Karpas-422 (cell line): ENCODE measurements around the gene TBCEL. TPM values are rescaled to one million over a fixed set of nuclear protein-coding genes. Genes with fewer than 3 reads are reported as not detected.

Experiments
- DNase-seq: peaks from one replicate; pipeline ENCODE4 v3.0.0-alpha.2; 2015
- H2AFZ ChIP-seq: fragments of 200-600 bp; sonication (generic); 2 replicates; pipeline ENCODE4 v1.6.1; 2014; ENCODE audit warnings: antibody characterized with exemption, low read length, mixed read lengths
- H3K27ac ChIP-seq: fragments of 200-600 bp; sonication (generic); 2 replicates; pipeline ENCODE4 v1.5.1; 2014; ENCODE audit warnings: mild to moderate bottlenecking, low read length, moderate library complexity
- H3K27me3 ChIP-seq: fragments of 200-600 bp; sonication (generic); 2 replicates; pipeline ENCODE4 v1.6.1; 2014; ENCODE audit warnings: low read length, mixed read lengths
- H3K36me3 ChIP-seq: fragments of 200-600 bp; sonication (generic); 2 replicates; pipeline ENCODE4 v1.6.1; 2014; ENCODE audit warnings: low read length, mixed read lengths; ENCODE audit not compliant: insufficient read depth
- H3K4me1 ChIP-seq: fragments of 200-600 bp; sonication (generic); 2 replicates; pipeline ENCODE4 v1.6.1; 2014; ENCODE audit warnings: mild to moderate bottlenecking, low read length, mixed read lengths
- H3K4me2 ChIP-seq: fragments of 200-600 bp; sonication (generic); 2 replicates; pipeline ENCODE4 v1.6.1; 2014; ENCODE audit warnings: low read length, low read depth, mild to moderate bottlenecking; ENCODE audit not compliant: poor library complexity, severe bottlenecking
- H3K4me3 ChIP-seq: fragments of 200-600 bp; sonication (generic); 2 replicates; pipeline ENCODE4 v1.5.1; 2014; ENCODE audit warnings: mild to moderate bottlenecking, antibody characterized with exemption, low read length, mixed read lengths
- H3K79me2 ChIP-seq: fragments of 200-600 bp; sonication (generic); 2 replicates; pipeline ENCODE4 v1.6.1; 2014; ENCODE audit warnings: mild to moderate bottlenecking, low read length, mixed read lengths
- H3K9ac ChIP-seq: fragments of 200-600 bp; sonication (generic); 2 replicates; pipeline ENCODE4 v1.6.0; 2014; ENCODE audit warnings: low read length
- H3K9me2 ChIP-seq: fragments of 200-600 bp; sonication (generic), shearing (Covaris generic); replicated peaks from 2 replicates; pipeline ENCODE4 v1.6.0; 2014; ENCODE audit warnings: mild to moderate bottlenecking, low read length, moderate library complexity; ENCODE audit not compliant: insufficient read depth
- H3K9me3 ChIP-seq: fragments of 300-700, 200-600 bp; sonication (generic); 2 replicates; pipeline ENCODE4 v1.6.1; 2014; ENCODE audit warnings: low read length, mixed read lengths
- H4K20me1 ChIP-seq: fragments of 200-600 bp; sonication (generic); 2 replicates; pipeline ENCODE4 v1.6.1; 2014; ENCODE audit warnings: mild to moderate bottlenecking, antibody characterized with exemption, low read length, low read depth; ENCODE audit not compliant: insufficient read depth
- total RNA-seq: library from RNA; depleted of rRNA; stranded (reverse); fragments of >200 nt; shearing (Covaris generic); gene quantifications from 2 replicates; pipeline ENCODE4 v1.2.3, GENCODE V29; 2014; ENCODE audit warnings: low replicate concordance

The TBCEL gene
- total RNA-seq, 1 experiment from 2014 or later, result 7.0 TPM

DNA sequence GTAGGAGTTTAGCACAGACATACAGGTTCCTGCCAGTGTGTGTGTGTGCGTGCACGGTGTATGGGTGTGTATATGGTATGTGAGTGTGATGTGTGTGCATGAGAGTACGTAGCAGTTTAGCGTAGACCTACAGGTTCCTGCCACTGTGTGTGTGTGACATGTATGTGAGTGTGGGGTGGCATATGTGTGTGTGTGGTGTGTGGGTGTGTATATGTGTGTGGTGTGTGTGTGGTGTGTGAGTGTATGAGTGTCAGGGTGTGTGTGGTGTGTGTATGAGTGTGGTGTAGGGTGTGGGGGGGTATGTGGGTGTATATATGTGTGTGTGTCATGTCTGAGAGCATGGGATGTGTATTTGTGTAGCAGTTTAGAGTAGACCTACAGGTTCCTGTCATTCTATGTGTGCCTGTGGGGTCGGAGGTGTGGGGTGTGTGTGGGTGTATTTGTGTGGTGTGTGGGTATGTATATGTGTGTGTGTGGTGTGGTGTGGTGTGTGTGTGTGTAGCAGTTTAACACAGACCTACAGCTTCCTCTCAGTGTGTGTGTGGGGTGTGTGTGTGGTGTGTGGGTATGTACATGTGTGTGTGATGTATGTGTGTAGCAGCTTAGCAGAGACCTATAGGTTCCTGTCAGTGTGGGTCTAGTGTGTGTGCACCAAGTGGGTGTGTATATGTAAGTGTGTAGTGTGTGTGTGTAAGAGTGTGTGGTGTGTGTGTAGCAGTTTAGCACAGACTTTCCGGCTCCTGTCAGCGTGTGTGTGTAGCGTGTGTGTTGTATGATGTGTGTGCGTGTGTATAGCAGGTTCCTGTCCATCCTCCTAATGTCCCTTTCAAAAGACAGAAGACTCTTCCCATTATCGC is 31.8 kb upstream of the TBCEL start:
- no peaks in the 10 kb centered on the region for H3K27me3 ChIP-seq
- H3K4me2 ChIP-seq, result no peak overlapping the region
- H3K4me1 ChIP-seq, result no peaks in the 10 kb centered on the region
- no peak for DNase-seq
- H3K27ac ChIP-seq, result no peak overlapping the region
- no peaks in the 10 kb centered on the region for H4K20me1 ChIP-seq
- no peak overlapping the region for H3K4me3 ChIP-seq
- H3K36me3 ChIP-seq, result no peaks in the 10 kb centered on the region
- H3K9ac ChIP-seq, result no peak overlapping the region
- no peaks in the 10 kb centered on the region for H3K9me3 ChIP-seq
- H2AFZ ChIP-seq, result no peak overlapping the region
- no peaks in the 10 kb centered on the region for H3K79me2 ChIP-seq
- H3K9me2 ChIP-seq, result no peaks in the 10 kb centered on the region

DNA sequence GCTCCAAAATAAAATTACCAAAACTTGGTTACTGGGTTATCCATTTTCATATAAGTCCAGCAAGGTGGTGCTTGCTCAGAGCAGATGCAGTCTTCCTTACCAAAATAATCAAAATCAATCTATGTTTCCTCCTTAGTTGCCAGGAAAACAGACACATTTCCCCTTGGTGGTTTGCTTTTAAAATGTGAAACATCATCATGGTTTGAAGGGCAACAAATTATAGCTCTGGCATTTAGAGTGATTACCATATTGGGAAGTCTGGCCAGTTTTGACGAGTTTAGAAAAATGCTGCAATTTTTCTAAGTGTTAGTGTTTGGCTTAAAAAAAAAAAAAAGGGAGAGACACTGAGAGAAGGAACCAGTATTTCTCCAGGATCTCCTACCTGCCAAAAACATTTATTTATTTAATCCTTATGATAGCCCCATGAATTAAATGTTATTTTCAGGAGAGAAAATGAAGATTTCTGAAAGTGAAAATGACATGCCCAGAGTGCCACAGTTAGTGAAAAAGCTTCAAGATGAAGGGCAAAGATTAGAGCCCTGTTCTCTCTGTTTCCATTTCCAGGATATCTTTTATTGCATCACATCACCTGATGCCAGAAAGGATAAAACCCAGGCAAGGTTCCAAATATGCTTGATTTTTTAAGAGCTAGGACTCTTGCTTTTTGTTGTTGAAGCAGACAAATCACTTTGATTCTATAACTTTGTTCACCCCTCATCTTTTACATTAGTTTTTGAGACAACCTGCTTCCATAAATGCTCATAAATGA is 29.6 kb upstream of the TBCEL start:
- no peak for DNase-seq
- Histone ChIP-seq H3K27ac (no peak overlapping the region), H3K9ac (no peak overlapping the region), H3K36me3 (no peaks in the 10 kb centered on the region), H4K20me1 (no peaks in the 10 kb centered on the region), H3K9me2 (no peaks in the 10 kb centered on the region), H3K27me3 (no peaks in the 10 kb centered on the region), H3K4me3 (no peak overlapping the region), H3K9me3 (no peaks in the 10 kb centered on the region), H3K4me2 (no peak overlapping the region), H2AFZ (no peak overlapping the region), H3K79me2 (no peaks in the 10 kb centered on the region), H3K4me1 (no peaks in the 10 kb centered on the region)

- no peaks in the 10 kb centered on the region for H3K4me1 ChIP-seq
- no peak overlapping the region for H3K27ac ChIP-seq
- no peaks in the 10 kb centered on the region for H3K9me3 ChIP-seq
- H3K9me2 ChIP-seq, result no peaks in the 10 kb centered on the region
- H4K20me1 ChIP-seq, result no peaks in the 10 kb centered on the region
- DNase-seq, result no peak
- no peaks in the 10 kb centered on the region for H3K36me3 ChIP-seq
- no peaks in the 10 kb centered on the region for H3K79me2 ChIP-seq
- no peak overlapping the region for H2AFZ ChIP-seq
- no peak overlapping the region for H3K9ac ChIP-seq
- H3K27me3 ChIP-seq, result no peaks in the 10 kb centered on the region
- no peak overlapping the region for H3K4me2 ChIP-seq
- H3K4me3 ChIP-seq, result no peak overlapping the region
These were observed 28.7 kb upstream of the TBCEL start for GRCh38 chr11:120995184-120995583.

DNA sequence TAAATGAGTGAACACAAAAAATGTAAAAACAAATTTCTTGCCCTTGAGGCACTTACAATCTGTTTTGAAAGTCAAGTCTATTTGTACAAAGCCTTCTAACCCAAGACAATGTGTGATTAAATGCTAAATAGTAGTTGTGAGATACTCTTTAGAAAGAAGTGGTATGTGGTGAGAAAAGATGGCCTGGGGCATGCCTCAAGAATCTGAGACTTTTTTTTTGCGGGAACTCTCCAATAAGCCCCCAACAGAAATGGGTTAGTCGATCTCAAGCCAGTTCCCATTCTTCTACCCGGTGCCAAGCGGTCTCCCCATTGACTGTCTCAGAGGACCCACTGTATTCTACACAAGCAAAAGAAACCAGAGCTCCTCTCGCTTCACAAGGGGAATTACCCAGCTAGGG is 26.9 kb upstream of the TBCEL start:
- DNase-seq, result no peak
- no peaks in the 10 kb centered on the region for H3K9me2 ChIP-seq
- no peak overlapping the region for H3K9ac ChIP-seq
- H3K79me2 ChIP-seq, result no peaks in the 10 kb centered on the region
- no peak overlapping the region for H3K4me2 ChIP-seq
- H3K36me3 ChIP-seq, result no peaks in the 10 kb centered on the region
- H4K20me1 ChIP-seq, result no peaks in the 10 kb centered on the region
- H2AFZ ChIP-seq, result no peak overlapping the region
- H3K27ac ChIP-seq, result no peak overlapping the region
- H3K27me3 ChIP-seq, result no peaks in the 10 kb centered on the region
- H3K4me3 ChIP-seq, result no peak overlapping the region
- H3K9me3 ChIP-seq, result no peaks in the 10 kb centered on the region
- H3K4me1 ChIP-seq, result no peaks in the 10 kb centered on the region

GRCh38 chr11:120998581-120998980 is 25.3 kb upstream of the TBCEL start:
- no peak overlapping the region for H3K4me3 ChIP-seq
- no peak overlapping the region for H2AFZ ChIP-seq
- H3K27me3 ChIP-seq, result no peaks in the 10 kb centered on the region
- no peaks in the 10 kb centered on the region for H3K9me3 ChIP-seq
- no peaks in the 10 kb centered on the region for H4K20me1 ChIP-seq
- H3K9me2 ChIP-seq, result no peaks in the 10 kb centered on the region
- no peaks in the 10 kb centered on the region for H3K4me1 ChIP-seq
- no peaks in the 10 kb centered on the region for H3K36me3 ChIP-seq
- no peak for DNase-seq
- H3K9ac ChIP-seq, result no peak overlapping the region
- H3K4me2 ChIP-seq, result no peak overlapping the region
- H3K79me2 ChIP-seq, result no peaks in the 10 kb centered on the region
- no peak overlapping the region for H3K27ac ChIP-seq

DNA sequence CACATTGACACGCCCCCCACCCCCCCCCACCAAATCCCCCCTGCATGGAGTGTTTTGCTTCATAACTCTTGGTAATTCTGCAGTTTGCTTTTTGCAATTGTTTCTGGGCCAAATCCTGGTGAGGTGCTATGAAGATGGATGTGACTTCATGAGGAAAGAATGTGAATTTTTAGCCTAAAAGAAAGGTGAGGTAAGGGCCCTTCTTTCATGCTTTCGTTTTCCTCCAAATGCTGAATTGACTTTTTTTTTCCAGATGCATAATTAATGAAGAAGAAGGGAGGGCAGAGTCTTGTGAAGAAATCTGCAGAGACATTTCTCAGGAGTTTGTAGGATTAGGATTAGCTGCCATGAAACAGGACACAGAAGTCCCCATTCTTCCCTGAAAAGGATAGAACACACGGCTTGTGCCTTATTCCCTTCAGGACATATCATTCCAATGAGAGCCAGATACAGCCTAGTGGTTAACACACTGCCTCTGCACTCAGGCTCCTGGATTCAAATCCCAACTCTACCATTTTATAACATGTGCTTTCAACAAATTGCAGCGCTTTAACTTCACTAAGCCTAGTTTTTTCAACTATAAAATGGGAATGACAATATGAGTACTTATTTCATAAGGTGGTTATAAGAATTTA is 19.6 kb upstream of the TBCEL start:
- Histone ChIP-seq H3K4me1 (no peaks in the 10 kb centered on the region), H3K79me2 (no peaks in the 10 kb centered on the region), H3K9me2 (no peaks in the 10 kb centered on the region), H3K36me3 (no peaks in the 10 kb centered on the region), H3K27me3 (no peaks in the 10 kb centered on the region), H3K9ac (no peak overlapping the region), H3K9me3 (no peaks in the 10 kb centered on the region), H3K4me3 (no peak overlapping the region), H4K20me1 (no peaks in the 10 kb centered on the region), H2AFZ (no peak overlapping the region), H3K4me2 (no peak overlapping the region), H3K27ac (no peak overlapping the region)
- DNase-seq, result no peak

- no peaks in the 10 kb centered on the region for H3K27me3 ChIP-seq
- H3K4me3 ChIP-seq, result no peak overlapping the region
- H3K4me1 ChIP-seq, result no peaks in the 10 kb centered on the region
- no peak overlapping the region for H2AFZ ChIP-seq
- H3K4me2 ChIP-seq, result no peak overlapping the region
- no peaks in the 10 kb centered on the region for H4K20me1 ChIP-seq
- no peaks in the 10 kb centered on the region for H3K9me3 ChIP-seq
- no peaks in the 10 kb centered on the region for H3K79me2 ChIP-seq
- no peak for DNase-seq
- no peaks in the 10 kb centered on the region for H3K9me2 ChIP-seq
- no peak overlapping the region for H3K9ac ChIP-seq
- no peak overlapping the region for H3K27ac ChIP-seq
- H3K36me3 ChIP-seq, result no peaks in the 10 kb centered on the region
These were observed 17.0 kb upstream of the TBCEL start for GRCh38 chr11:121006922-121007321.

GRCh38 chr11:121008551-121008950 is 15.4 kb upstream of the TBCEL start:
- H2AFZ ChIP-seq, result no peak overlapping the region
- H3K27ac ChIP-seq, result no peak overlapping the region
- no peak overlapping the region for H3K4me2 ChIP-seq
- H3K9ac ChIP-seq, result no peak overlapping the region
- no peak overlapping the region for H3K4me3 ChIP-seq
- H3K79me2 ChIP-seq, result no peaks in the 10 kb centered on the region
- H3K9me2 ChIP-seq, result no peaks in the 10 kb centered on the region
- H3K9me3 ChIP-seq, result no peaks in the 10 kb centered on the region
- no peak for DNase-seq
- no peaks in the 10 kb centered on the region for H4K20me1 ChIP-seq
- H3K4me1 ChIP-seq, result no peaks in the 10 kb centered on the region
- H3K27me3 ChIP-seq, result no peaks in the 10 kb centered on the region
- H3K36me3 ChIP-seq, result no peaks in the 10 kb centered on the region
